Ureter (tissue), 1 donor: Measurements from ENCODE around the gene MALRD1. TPM values are rescaled to one million over a fixed set of nuclear protein-coding genes. Genes with fewer than 3 reads are reported as not detected.

Source experiments
- DNase-seq: peaks from one replicate; pipeline ENCODE4 v3.0.0-alpha.2; 2020; ENCODE audit warnings: low spot score
- total RNA-seq: library from RNA; stranded (reverse); gene quantifications from one replicate; pipeline ENCODE4 v1.2.4, GENCODE V29; 2023
- donor health status: DM: yes; HTN: yes; CAD: no.

The MALRD1 gene
- total RNA-seq, 1 donor from 2014 or later = 2.3 TPM

DNA sequence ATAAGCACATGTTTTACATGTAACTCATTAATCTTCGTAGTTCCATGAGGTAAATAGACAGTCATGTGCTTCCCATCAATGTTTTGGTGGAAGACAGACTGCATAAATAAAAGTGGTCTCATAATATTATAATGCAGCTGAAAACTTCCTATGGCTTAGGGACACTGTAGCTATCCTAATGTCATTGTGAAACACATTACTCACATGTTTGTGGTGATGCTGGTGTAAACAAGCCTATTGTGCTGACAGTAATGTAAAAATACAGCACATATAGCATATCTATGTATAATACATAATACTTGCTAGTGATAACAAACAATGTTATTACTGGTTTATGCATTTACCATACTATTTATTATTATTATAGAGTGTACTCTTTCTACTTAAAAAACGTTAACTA, 730.4 kb downstream of the MALRD1 start:
- no peak for DNase-seq

- no peak for DNase-seq
These were observed 734.0 kb downstream of the MALRD1 start for GRCh38 chr10:19782430-19783089.

- DNase-seq = no peak
These were observed 735.1 kb downstream of the MALRD1 start for GRCh38 chr10:19783721-19784120.
